HepG2 (cell line): ENCODE results near the gene ZBTB7B. TPM values are rescaled to one million over a fixed set of nuclear protein-coding genes. Genes with fewer than 3 reads are reported as not detected.

Experiments used
- CBX5 ChIP-seq: sonication (generic); formaldehyde crosslinking; IDR thresholded peaks from 2 replicates; pipeline ENCODE4 v1.4.0; 2020; ENCODE audit warnings: missing genetic modification reagents, borderline replicate concordance
- FOSL1 ChIP-seq: sonication (generic); formaldehyde crosslinking; IDR thresholded peaks from 2 replicates; pipeline ENCODE4 v1.9.0; 2021; ENCODE audit warnings: missing genetic modification reagents, borderline replicate concordance
- ISX ChIP-seq: sonication (generic); formaldehyde crosslinking; conservative IDR thresholded peaks from 2 replicates; pipeline ENCODE4 v1.5.0; 2020; ENCODE audit warnings: missing genetic modification reagents
- MATR3 ChIP-seq: sonication (generic); formaldehyde crosslinking; IDR thresholded peaks from 2 replicates; pipeline ENCODE4 v1.4.0; 2020; ENCODE audit warnings: missing genetic modification reagents
- MZF1 ChIP-seq: sonication (generic); formaldehyde crosslinking; IDR thresholded peaks from 2 replicates; pipeline ENCODE4 v1.8.1; 2023; ENCODE audit warnings: mild to moderate bottlenecking, missing genetic modification reagents, borderline replicate concordance
- NR2F2 ChIP-seq: IDR thresholded peaks from 2 replicates; pipeline ENCODE4 v1.6.1; 2012; ENCODE audit warnings: low read depth, inconsistent platforms, borderline replicate concordance
- PPARG ChIP-seq: conservative IDR thresholded peaks from 2 replicates; pipeline ENCODE4 v1.6.1; 2016; ENCODE audit warnings: missing biosample characterization, missing genetic modification reagents
- RAD51 ChIP-seq: fragments of 450-650 bp; IDR thresholded peaks from 2 replicates; pipeline ENCODE4 v1.6.1; 2016; ENCODE audit warnings: borderline replicate concordance
- RFX3 ChIP-seq: IDR thresholded peaks from 2 replicates; pipeline ENCODE4 v1.6.1; 2016; ENCODE audit warnings: missing biosample characterization, missing genetic modification reagents
- SMAD3 ChIP-seq: sonication (generic); formaldehyde crosslinking; IDR thresholded peaks from 2 replicates; pipeline ENCODE4 v1.4.0; 2020; ENCODE audit warnings: missing genetic modification reagents
- SNAPC2 ChIP-seq: sonication (generic); formaldehyde crosslinking; IDR thresholded peaks from 2 replicates; pipeline ENCODE4 v1.8.1; 2022; ENCODE audit warnings: mild to moderate bottlenecking, missing genetic modification reagents
- TCF7L2 ChIP-seq: IDR thresholded peaks from 2 replicates; pipeline ENCODE4 v1.6.1; 2011; ENCODE audit warnings: mild to moderate bottlenecking, low read depth, low read length, moderate library complexity
- U2AF1 ChIP-seq: fragments of 200-400 bp; formaldehyde crosslinking; optimal IDR thresholded peaks from 2 replicates; pipeline ENCODE3; 2017; ENCODE audit warnings: mild to moderate bottlenecking, low read depth, low read length
- ZBTB42 ChIP-seq: sonication (generic); formaldehyde crosslinking; IDR thresholded peaks from 2 replicates; pipeline ENCODE4 v1.5.0; 2020; ENCODE audit warnings: mild to moderate bottlenecking, missing genetic modification reagents
- ZFAT ChIP-seq: sonication (generic); formaldehyde crosslinking; conservative IDR thresholded peaks from 2 replicates; pipeline ENCODE4 v1.8.1; 2023; ENCODE audit warnings: missing genetic modification reagents, inconsistent platforms
- ZNF10 ChIP-seq: sonication (generic); formaldehyde crosslinking; IDR thresholded peaks from 2 replicates; pipeline ENCODE4 v1.4.0; 2020; ENCODE audit warnings: mild to moderate bottlenecking, low read depth, missing genetic modification reagents, borderline replicate concordance
- ZNF547 ChIP-seq: sonication (generic); formaldehyde crosslinking; IDR thresholded peaks from 2 replicates; pipeline ENCODE4 v1.5.1; 2020; ENCODE audit warnings: mild to moderate bottlenecking, missing genetic modification reagents
- ZNF597 ChIP-seq: sonication (generic); formaldehyde crosslinking; IDR thresholded peaks from 2 replicates; pipeline ENCODE4 v1.5.0; 2020; ENCODE audit warnings: missing genetic modification reagents
- ZNF777 ChIP-seq: sonication (generic); formaldehyde crosslinking; IDR thresholded peaks from 2 replicates; pipeline ENCODE4 v1.4.0; 2020; ENCODE audit warnings: missing genetic modification reagents
- polyA plus RNA-seq, 8 experiments: library from polyadenylated mRNA; depleted of rRNA in 3 of 8; stranded (reverse) in 7 of 8; unstranded in 1 of 8; fragments of >200 nt; fragmentation: Illumina TruSeq in 4 of 8; extraction: Trizol in 4 of 8; gene quantifications; 2 replicates each; pipeline versions ENCODE4 v1.2.1 to v1.2.3, GENCODE V29; 2011 to 2016; ENCODE audit warnings: low read depth in 4 of 8, missing spikeins in 1 of 8, mixed read lengths in 1 of 8; ENCODE audit not compliant: insufficient read depth in 1 of 8
- total RNA-seq, 5 experiments: library from RNA; depleted of rRNA; stranded (reverse); fragments of >200 nt; fragmentation: Illumina TruSeq; extraction: Trizol; gene quantifications; 2 replicates each; pipeline ENCODE4 v1.2.3, GENCODE V29; 2016; ENCODE audit warnings: low read depth in 1 of 5
- TF ChIP-seq, protein P1 (sequence below): sonication (generic); formaldehyde crosslinking; conservative IDR thresholded peaks from 2 replicates; pipeline ENCODE4 v1.4.0; 2020; ENCODE audit warnings: missing genetic modification reagents
- TF ChIP-seq, protein P2 (sequence below): sonication (generic); formaldehyde crosslinking; IDR thresholded peaks from 2 replicates; pipeline ENCODE4 v1.4.0; 2020; ENCODE audit warnings: low read depth, missing genetic modification reagents

Gene ZBTB7B
- total and polyA plus RNA-seq, 2 of the 13 experiments (the other 11 are each of a cell fraction or from before 2014, with no cell fraction given): 15.5 to 17.5 TPM

GRCh38 chr1:154961207-154962155 lies 41.1 kb upstream of the ZBTB7B start, which contains the start of gene PYGO2 (continued):
- no peak for TF ChIP-seq MZF1
- TF ChIP-seq ZFAT (CRISPR knock-in tag): no peak
- TF ChIP-seq ZBTB42: peak; percentile 70; the same call in 1 of the 2 replicates
- TF ChIP-seq PPARG (CRISPR knock-in tag): no peak
- TF ChIP-seq TCF7L2: no peak
- peak; percentile 60; the same call in 1 of the 2 replicates for TF ChIP-seq SNAPC2 (CRISPR knock-in tag)
- no peak for TF ChIP-seq FOSL1 (CRISPR knock-in tag)
- TF ChIP-seq RFX3 (CRISPR knock-in tag): no peak
- TF ChIP-seq MATR3 (CRISPR knock-in tag): no peak
- TF ChIP-seq ISX (CRISPR knock-in tag): 0 out of 2 replicates have a peak, but pooled peaks have one; percentile 71
- no peak for TF ChIP-seq ZNF597 (CRISPR knock-in tag)
- TF ChIP-seq ZNF547 (CRISPR knock-in tag): no peak; the same call in 1 of the 2 replicates
- TF ChIP-seq ZNF10 (CRISPR knock-in tag): no peak
- TF ChIP-seq, protein P1, sequence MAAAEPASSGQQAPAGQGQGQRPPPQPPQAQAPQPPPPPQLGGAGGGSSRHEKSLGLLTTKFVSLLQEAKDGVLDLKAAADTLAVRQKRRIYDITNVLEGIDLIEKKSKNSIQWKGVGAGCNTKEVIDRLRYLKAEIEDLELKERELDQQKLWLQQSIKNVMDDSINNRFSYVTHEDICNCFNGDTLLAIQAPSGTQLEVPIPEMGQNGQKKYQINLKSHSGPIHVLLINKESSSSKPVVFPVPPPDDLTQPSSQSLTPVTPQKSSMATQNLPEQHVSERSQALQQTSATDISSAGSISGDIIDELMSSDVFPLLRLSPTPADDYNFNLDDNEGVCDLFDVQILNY (CRISPR knock-in tag): no peak
- no peak for TF ChIP-seq NR2F2
- TF ChIP-seq RAD51: no peak
- 0 out of 2 replicates have a peak, but pooled peaks have one; percentile 41 for TF ChIP-seq ZNF777
- TF ChIP-seq, protein P2, sequence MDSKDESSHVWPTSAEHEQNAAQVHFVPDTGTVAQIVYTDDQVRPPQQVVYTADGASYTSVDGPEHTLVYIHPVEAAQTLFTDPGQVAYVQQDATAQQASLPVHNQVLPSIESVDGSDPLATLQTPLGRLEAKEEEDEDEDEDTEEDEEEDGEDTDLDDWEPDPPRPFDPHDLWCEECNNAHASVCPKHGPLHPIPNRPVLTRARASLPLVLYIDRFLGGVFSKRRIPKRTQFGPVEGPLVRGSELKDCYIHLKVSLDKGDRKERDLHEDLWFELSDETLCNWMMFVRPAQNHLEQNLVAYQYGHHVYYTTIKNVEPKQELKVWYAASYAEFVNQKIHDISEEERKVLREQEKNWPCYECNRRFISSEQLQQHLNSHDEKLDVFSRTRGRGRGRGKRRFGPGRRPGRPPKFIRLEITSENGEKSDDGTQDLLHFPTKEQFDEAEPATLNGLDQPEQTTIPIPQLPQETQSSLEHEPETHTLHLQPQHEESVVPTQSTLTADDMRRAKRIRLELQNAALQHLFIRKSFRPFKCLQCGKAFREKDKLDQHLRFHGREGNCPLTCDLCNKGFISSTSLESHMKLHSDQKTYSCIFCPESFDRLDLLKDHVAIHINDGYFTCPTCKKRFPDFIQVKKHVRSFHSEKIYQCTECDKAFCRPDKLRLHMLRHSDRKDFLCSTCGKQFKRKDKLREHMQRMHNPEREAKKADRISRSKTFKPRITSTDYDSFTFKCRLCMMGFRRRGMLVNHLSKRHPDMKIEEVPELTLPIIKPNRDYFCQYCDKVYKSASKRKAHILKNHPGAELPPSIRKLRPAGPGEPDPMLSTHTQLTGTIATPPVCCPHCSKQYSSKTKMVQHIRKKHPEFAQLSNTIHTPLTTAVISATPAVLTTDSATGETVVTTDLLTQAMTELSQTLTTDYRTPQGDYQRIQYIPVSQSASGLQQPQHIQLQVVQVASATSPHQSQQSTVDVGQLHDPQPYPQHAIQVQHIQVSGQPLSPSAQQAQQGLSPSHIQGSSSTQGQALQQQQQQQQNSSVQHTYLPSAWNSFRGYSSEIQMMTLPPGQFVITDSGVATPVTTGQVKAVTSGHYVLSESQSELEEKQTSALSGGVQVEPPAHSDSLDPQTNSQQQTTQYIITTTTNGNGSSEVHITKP: peak; percentile 98
- TF ChIP-seq SMAD3: no peak
- TF ChIP-seq U2AF1: peak; percentile 76
- no peak for TF ChIP-seq CBX5 (CRISPR knock-in tag)
